K562 treated with DMSO at 1 percent for 12 hours (cell line): ENCODE data around the gene AP1AR. TPM values are rescaled to one million over a fixed set of nuclear protein-coding genes. Genes with fewer than 3 reads are reported as not detected.

ENCODE experiments used
- total RNA-seq: library from RNA; unstranded; fragments of 300-600 nt; gene quantifications from 2 replicates; pipeline ENCODE4 v1.2.3, GENCODE V29; 2022; ENCODE audit not compliant: insufficient read depth

AP1AR gene
- 5.4 and 15.1 TPM in 2 replicates for total RNA-seq

GRCh38 chr4:112231779-112232713, at the start of gene AP1AR:
TSS of gene AP1AR (plus strand) at chr4:112231787. CDS start at chr4:112232092, 305 bp downstream.

GRCh38 chr4:112296949-112297880, 65.6 kb downstream of the AP1AR start, which contains the start of gene ALPK1:
TSS of gene ALPK1 (plus strand) at chr4:112297369.

Other genes starting within 250 kb of the AP1AR start
- gene FAM241A, start 86.3 kb upstream of the AP1AR start, total RNA-seq = 2.6 and 5.6 TPM in 2 replicates
- gene TIFA, start 54.1 kb downstream of the AP1AR start, total RNA-seq = 3.3 and 10.2 TPM in 2 replicates
- gene ALPK1, start 65.6 kb downstream of the AP1AR start, total RNA-seq = 3.6 and 12.8 TPM in 2 replicates